Heart left ventricle (tissue), 16 donors: ENCODE results near the gene NHLH1. TPM values are rescaled to one million over a fixed set of nuclear protein-coding genes. Genes with fewer than 3 reads are reported as not detected.

ENCODE experiments used
- ATAC-seq, 4 donors: fragments of 200-7000 bp; cut with Tn5 transposase; one replicate each; pipeline ENCODE4 v1.9.1; 2020 to 2022; ENCODE audit warnings: moderate library complexity in 4 of 4, mild to moderate bottlenecking in 3 of 4, moderate number of reproducible peaks in 1 of 4
- DNase-seq, 5 donors: peaks; one replicate each; pipeline ENCODE4 v3.0.0-alpha.2; 2020
- H3K27ac ChIP-seq, 12 donors: fragments of 200-600 bp; sonication (generic) in 4 of 12; one replicate each; pipeline versions ENCODE4 v1.5.0 to v1.8.0; 2016 to 2022; ENCODE audit warnings: mild to moderate bottlenecking in 2 of 12
- H3K27me3 ChIP-seq, 9 donors: fragments of 200-600 bp; sonication (generic) in 2 of 9; one replicate each; pipeline versions ENCODE4 v1.5.1 to v1.8.0; 2016 to 2022; ENCODE audit warnings: mild to moderate bottlenecking in 3 of 9
- H3K36me3 ChIP-seq, 9 donors: fragments of 200-600 bp; sonication (generic) in 2 of 9; one replicate each; pipeline versions ENCODE4 v1.5.0 to v1.8.0; 2018 to 2022; ENCODE audit warnings: mild to moderate bottlenecking in 2 of 9
- H3K4me1 ChIP-seq, 12 donors: fragments of 200-600 bp; sonication (generic) in 4 of 12; one replicate each; pipeline versions ENCODE4 v1.5.0 to v1.8.0; 2016 to 2022; ENCODE audit warnings: mild to moderate bottlenecking in 3 of 12
- H3K4me3 ChIP-seq, 12 donors: fragments of 200-600 bp; sonication (generic) in 4 of 12; one replicate each; pipeline versions ENCODE4 v1.5.0 to v1.8.0; 2017 to 2022; ENCODE audit warnings: mild to moderate bottlenecking in 9 of 12, moderate library complexity in 4 of 12
- H3K9me3 ChIP-seq, 12 donors: fragments of 200-600 bp; sonication (generic) in 4 of 12; one replicate each; pipeline versions ENCODE4 v1.5.0 to v1.8.0; 2016 to 2022; ENCODE audit warnings: mild to moderate bottlenecking in 1 of 12
- POLR2A ChIP-seq, 2 donors: fragments of 450-650 bp; IDR thresholded peaks; one replicate each; pipeline ENCODE4 v1.6.1; 2017; ENCODE audit warnings: antibody characterized with exemption in 2 of 2, mild to moderate bottlenecking in 2 of 2, moderate library complexity in 2 of 2
- WGBS, 4 donors: extraction: QIAGEN DNeasy Blood & Tissue Kit in 2 of 4; methylation state at CpG; one replicate each; pipeline versions ENCODE4 v1.1.5 to v1.1.7; 2013 to 2018; 5-methylcytosine and 5-hydroxymethylcytosine counted together
- intact Hi-C, 10 donors: fragments of 100-400 bp; cut with DNase I; formaldehyde crosslinking; loops; one replicate each; pipeline versions ENCODE4 v1.11.1 to v1.14.2; 2022
- polyA plus RNA-seq, 2 donors: library from polyadenylated mRNA; stranded (reverse); fragments of 200-250 nt; gene quantifications; one replicate each; pipeline ENCODE4 v1.2.3, GENCODE V29; 2013
- total RNA-seq, 9 donors: library from RNA; depleted of rRNA in 2 of 9; stranded (reverse); fragments of >200 nt in 2 of 9; fragmentation: NEBNext Ultra II Directional in 3 of 9; extraction: Animal tissue kit (Norgen Biotek cat#: 25700) in 3 of 9; gene quantifications; one replicate each; pipeline versions ENCODE4 v1.1.0 to v1.2.4, GENCODE V29; 2016 to 2023
- TF ChIP-seq, protein P1 (sequence below), 12 donors: fragments of 200-600 bp; sonication (generic) in 4 of 12; IDR thresholded peaks; one replicate each; pipeline versions ENCODE4 v1.5.0 to v1.8.0; 2018 to 2022; ENCODE audit warnings: antibody characterized with exemption in 12 of 12, mild to moderate bottlenecking in 5 of 12
- donor health status: ischemic (EF 13 %, LVEDD 7.1; RV severe dilation, severe dysfunction).
- donor health status: healthy with polysubstance abuse.
- donor health status: DM: no; HTN: yes; CAD: no.
- donor health status: DM: no; HTN: no; CAD: no.
- donor health status: ischemic (EF 25% LVEDD 6.9; RV normal size, moderate dysfunction).
- donor health status: ischemic (EF 25% LVEDD 5.7; RV mildly dilated, moderate dysfunction).
- donor health status: healthy.
- donor health status: DM: yes; HTN: yes; CAD: no.
- donor health status: ischemic (EF 35%, LVEDD 5.7; RV mildly dilated, moderate dysfunction).
- donor health status: nonischemic (EF 11% LVEDD 7.7; RV severe dilation, severe dysfunction).
- donor health status: DM: yes; HTN: yes; CAD: no.
- donor health status: PGD.
- donor health status: ischemic (EF 29% LVEDD 5.4; RV normal size, mild dysfunction).
- donor health status: nonischemic (EF 23%, LVEDD 6.1; RV moderate dilation, normal function).

NHLH1 gene
- total and polyA plus RNA-seq, 11 donors, result 0.09 to 0.18 (median 0.14) TPM; not detected in 8

DNA sequence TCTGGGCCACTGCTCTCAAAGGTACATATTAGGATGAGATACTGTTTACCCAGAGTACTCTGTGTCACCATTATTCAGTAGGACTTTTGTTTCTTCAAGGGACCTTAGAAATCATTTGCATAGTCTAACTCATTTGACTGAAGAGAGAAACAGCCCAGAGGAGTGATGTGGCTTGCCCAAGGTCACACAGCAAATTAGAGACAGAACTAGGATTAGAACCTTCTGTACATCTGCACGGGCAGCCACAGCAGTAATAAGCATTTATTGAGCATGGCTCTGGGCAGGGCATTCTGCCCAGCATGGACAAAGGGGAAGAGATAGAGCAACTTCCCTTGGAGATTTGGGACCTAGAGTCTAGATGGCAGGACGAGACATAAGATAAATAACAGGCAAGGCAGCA lies 5.7 kb upstream of the NHLH1 start:
- intact Hi-C loops, result no loop called here
- Histone ChIP-seq H3K36me3 (peaks cover 0 to 52% (median 39%) of the 10 kb centered on the region in 9 donors), H3K27me3 (no peaks in the 10 kb centered on the region), H3K27ac (no peak overlapping the region), H3K4me1 (no peaks in the 10 kb centered on the region), H3K4me3 (no peak overlapping the region), H3K9me3 (no peaks in the 10 kb centered on the region)
- 75 to 86% (median 79%) methylated on average over 2 of the region's 2 CpGs for WGBS, 4 donors
- DNase-seq (no peak), ATAC-seq (no peak)
- no peak for TF ChIP-seq POLR2A (IDR thresholded peaks at IDR 0.05)
- TF ChIP-seq, protein P1, sequence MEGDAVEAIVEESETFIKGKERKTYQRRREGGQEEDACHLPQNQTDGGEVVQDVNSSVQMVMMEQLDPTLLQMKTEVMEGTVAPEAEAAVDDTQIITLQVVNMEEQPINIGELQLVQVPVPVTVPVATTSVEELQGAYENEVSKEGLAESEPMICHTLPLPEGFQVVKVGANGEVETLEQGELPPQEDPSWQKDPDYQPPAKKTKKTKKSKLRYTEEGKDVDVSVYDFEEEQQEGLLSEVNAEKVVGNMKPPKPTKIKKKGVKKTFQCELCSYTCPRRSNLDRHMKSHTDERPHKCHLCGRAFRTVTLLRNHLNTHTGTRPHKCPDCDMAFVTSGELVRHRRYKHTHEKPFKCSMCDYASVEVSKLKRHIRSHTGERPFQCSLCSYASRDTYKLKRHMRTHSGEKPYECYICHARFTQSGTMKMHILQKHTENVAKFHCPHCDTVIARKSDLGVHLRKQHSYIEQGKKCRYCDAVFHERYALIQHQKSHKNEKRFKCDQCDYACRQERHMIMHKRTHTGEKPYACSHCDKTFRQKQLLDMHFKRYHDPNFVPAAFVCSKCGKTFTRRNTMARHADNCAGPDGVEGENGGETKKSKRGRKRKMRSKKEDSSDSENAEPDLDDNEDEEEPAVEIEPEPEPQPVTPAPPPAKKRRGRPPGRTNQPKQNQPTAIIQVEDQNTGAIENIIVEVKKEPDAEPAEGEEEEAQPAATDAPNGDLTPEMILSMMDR (IDR thresholded peaks at IDR 0.05), result no peak

DNA sequence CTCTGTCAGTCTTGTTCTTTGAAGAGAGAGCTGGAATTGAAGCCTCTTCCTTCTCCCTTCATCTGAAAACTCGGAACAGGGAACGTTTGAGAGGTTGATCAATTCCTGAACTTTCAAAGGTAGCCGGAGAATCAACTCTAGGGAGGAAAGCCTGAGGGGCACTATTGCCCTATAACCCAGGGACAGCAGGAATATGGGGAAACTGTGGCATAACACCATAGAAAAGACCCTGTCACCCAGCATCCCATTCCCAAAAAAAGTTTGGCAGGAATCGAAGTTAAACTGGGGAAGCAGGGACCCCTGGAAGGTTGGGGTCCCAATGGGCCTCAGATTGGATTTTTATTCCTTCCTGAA lies 5.1 kb upstream of the NHLH1 start:
- Histone ChIP-seq H3K4me3 (no peak overlapping the region), H3K27me3 (no peaks in the 10 kb centered on the region), H3K27ac (no peak overlapping the region), H3K9me3 (no peaks in the 10 kb centered on the region), H3K4me1 (no peaks in the 10 kb centered on the region), H3K36me3 (peaks cover 0 to 46% (median 34%) of the 10 kb centered on the region in 9 donors)
- ATAC-seq (no peak), DNase-seq (no peak)
- TF ChIP-seq POLR2A (IDR thresholded peaks at IDR 0.05), result no peak
- TF ChIP-seq, protein P1 (IDR thresholded peaks at IDR 0.05), result no peak
- WGBS, 4 donors, result 65 to 83% (median 74%) methylated on average over 4 of the region's 4 CpGs
- intact Hi-C loops, result no loop called here

DNA sequence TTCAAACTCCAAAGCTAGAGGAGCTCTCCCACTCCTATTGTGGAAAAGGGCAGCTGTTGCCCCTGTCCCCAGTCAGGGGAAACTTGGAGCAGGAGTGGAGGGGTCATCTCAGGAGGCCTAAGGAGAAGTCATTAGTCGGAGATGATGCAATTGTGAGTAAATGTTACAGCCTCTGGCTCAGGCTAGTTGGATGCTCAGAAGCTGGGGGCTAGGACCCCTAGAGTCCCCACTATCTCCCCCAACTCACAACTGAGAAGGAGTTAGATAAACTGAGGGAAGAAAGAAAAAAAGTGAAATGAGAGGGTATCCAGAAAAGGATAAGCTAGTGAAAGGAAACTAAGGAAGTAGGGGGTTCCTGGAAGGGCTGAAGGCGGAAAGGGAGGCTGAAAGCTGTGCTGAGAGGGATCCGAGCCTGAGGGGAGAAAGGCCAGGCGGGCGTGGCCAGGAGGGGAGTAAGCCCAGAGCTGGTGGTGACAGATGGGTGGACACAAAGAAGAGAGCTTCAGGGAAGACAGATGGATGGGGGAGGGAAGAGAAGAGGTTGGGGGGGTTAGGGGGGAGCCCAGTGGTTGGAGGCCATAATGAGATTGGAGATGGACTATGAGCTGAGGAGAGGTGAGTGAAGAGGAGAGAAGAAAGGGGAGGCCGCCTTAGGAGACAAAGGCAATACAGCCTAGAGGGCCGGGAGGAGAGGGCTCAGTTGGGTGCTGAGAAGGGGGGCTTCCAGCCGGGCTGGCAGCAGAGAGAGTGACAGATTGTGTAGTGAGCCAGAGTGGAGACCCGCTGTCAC lies 4.5 kb upstream of the NHLH1 start:
- no peak for TF ChIP-seq POLR2A (IDR thresholded peaks at IDR 0.05)
- TF ChIP-seq, protein P1 (IDR thresholded peaks at IDR 0.05), result no peak
- 72 to 80% (median 75%) methylated on average over 9 of the region's 9 CpGs for WGBS, 4 donors
- Histone ChIP-seq H3K4me3 (no peak overlapping the region), H3K27ac (no peak overlapping the region), H3K9me3 (no peaks in the 10 kb centered on the region), H3K4me1 (no peaks in the 10 kb centered on the region), H3K27me3 (no peaks in the 10 kb centered on the region), H3K36me3 (peaks cover 0 to 41% (median 28%) of the 10 kb centered on the region in 9 donors)
- DNase-seq (no peak), ATAC-seq (no peak)
- intact Hi-C loops, result no loop called here

DNA sequence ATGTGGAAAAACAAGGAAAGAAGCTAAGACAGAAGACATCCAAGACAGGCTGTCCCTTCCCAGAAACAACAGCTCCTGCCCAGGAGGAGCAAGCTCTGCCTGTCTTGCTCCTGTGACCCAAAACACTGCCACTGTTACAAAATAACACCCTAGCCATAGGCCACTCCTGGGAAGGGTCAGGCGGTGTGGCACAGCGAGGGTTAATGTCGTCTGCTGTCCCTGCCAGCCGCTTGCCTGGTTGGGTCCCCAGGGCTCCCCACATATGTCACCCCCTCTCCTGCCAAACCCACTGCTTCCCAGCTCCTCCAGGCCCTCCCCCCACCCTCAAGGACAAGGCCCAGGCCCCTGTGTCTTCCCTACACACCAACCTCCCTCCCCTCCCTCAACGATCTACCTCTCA lies 3.9 kb upstream of the NHLH1 start:
- no peaks in the 10 kb centered on the region for H3K9me3 ChIP-seq
- peaks cover 0 to 34% (median 21%) of the 10 kb centered on the region in 9 donors for H3K36me3 ChIP-seq
- H3K4me1 ChIP-seq, result no peaks in the 10 kb centered on the region
- intact Hi-C loops, result no loop called here
- no peak for TF ChIP-seq POLR2A (IDR thresholded peaks at IDR 0.05)
- TF ChIP-seq, protein P1 (IDR thresholded peaks at IDR 0.05), result no peak
- no peak overlapping the region for H3K4me3 ChIP-seq
- WGBS, 4 donors, result 49 to 54% (median 51%) methylated on average over 5 of the region's 5 CpGs
- no peak overlapping the region for H3K27ac ChIP-seq
- no peak for DNase-seq
- ATAC-seq, result no peak
- H3K27me3 ChIP-seq, result peaks cover 0 to 4% (median 0%) of the 10 kb centered on the region in 9 donors
